NCI-H1930 (cell line): Measurements from ENCODE around the gene POC1A.

Experiments
- DNase-seq, 2 experiments: peaks; one replicate each; lab custom pipeline; 2025; lab: John Stamatoyannopoulos, UW

The POC1A gene

GRCh38 chr3:52154135-52155094 lies at the start of gene POC1A:
POC1A (minus strand) TSS chr3:52154423; CDS start chr3:52154372, 51 bp downstream.
- peak; percentile 85 to 86 for DNase-seq

- no peak for DNase-seq
Measured at GRCh38 chr3:52203701-52204100, 49.5 kb upstream of the POC1A start.

GRCh38 chr3:52202384-52203077 lies 48.3 kb upstream of the POC1A start:
- DNase-seq, result no peak

GRCh38 chr3:52200981-52201679 lies 46.9 kb upstream of the POC1A start:
- no peak for DNase-seq

GRCh38 chr3:52198643-52199608 lies 44.7 kb upstream of the POC1A start:
- no peak for DNase-seq

- peak; percentile 66 to 82 for DNase-seq
Measured at GRCh38 chr3:52197842-52198625, 43.8 kb upstream of the POC1A start, which contains the start of gene ALAS1. ALAS1 (plus strand) TSS chr3:52198160; CDS start chr3:52199242, 1,082 bp downstream.

- DNase-seq, result no peak
Measured at GRCh38 chr3:52197499-52197841, 43.2 kb upstream of the POC1A start.

- DNase-seq, result no peak
Measured at GRCh38 chr3:52196977-52197376, 42.8 kb upstream of the POC1A start.

GRCh38 chr3:52195823-52196331 lies 41.7 kb upstream of the POC1A start:
- DNase-seq, result no peak

- no peak for DNase-seq
Measured at GRCh38 chr3:52195291-52195597, 41.0 kb upstream of the POC1A start.

GRCh38 chr3:52194485-52195290 lies 40.5 kb upstream of the POC1A start:
- no peak for DNase-seq

GRCh38 chr3:52193065-52193464 lies 38.8 kb upstream of the POC1A start:
- no peak for DNase-seq

GRCh38 chr3:52191663-52192062 lies 37.4 kb upstream of the POC1A start:
- DNase-seq, result no peak

- DNase-seq, result no peak
Measured at GRCh38 chr3:52190294-52191074, 36.3 kb upstream of the POC1A start.

GRCh38 chr3:52188556-52188955 lies 34.3 kb upstream of the POC1A start:
- DNase-seq, result no peak

GRCh38 chr3:52186729-52187128 lies 32.5 kb upstream of the POC1A start:
- DNase-seq, result no peak

GRCh38 chr3:52185837-52186236 lies 31.6 kb upstream of the POC1A start:
- no peak for DNase-seq

GRCh38 chr3:52185311-52185710 lies 31.1 kb upstream of the POC1A start:
- no peak for DNase-seq

GRCh38 chr3:52184690-52185089 lies 30.5 kb upstream of the POC1A start:
- DNase-seq, result no peak
